HepG2 (cell line): ENCODE measurements around the gene METRN. TPM values are rescaled to one million over a fixed set of nuclear protein-coding genes. Genes with fewer than 3 reads are reported as not detected.

ENCODE experiments used
- BRCA1 ChIP-seq: sonication (generic); formaldehyde crosslinking; IDR thresholded peaks from 2 replicates; pipeline ENCODE4 v1.4.0; 2020; ENCODE audit warnings: missing genetic modification reagents
- KDM5A ChIP-seq: fragments of 200-600 bp; sonication (generic); IDR thresholded peaks from 2 replicates; pipeline ENCODE4 v1.7.0; 2018; ENCODE audit warnings: antibody characterized with exemption, mild to moderate bottlenecking, low read length, borderline replicate concordance
- MED1 ChIP-seq: sonication (generic); formaldehyde crosslinking; IDR thresholded peaks from 2 replicates; pipeline ENCODE4 v1.4.0; 2020; ENCODE audit warnings: missing genetic modification reagents
- MED8 ChIP-seq: sonication (generic); formaldehyde crosslinking; IDR thresholded peaks from 2 replicates; pipeline ENCODE4 v1.8.1; 2023; ENCODE audit warnings: mild to moderate bottlenecking, missing genetic modification reagents; ENCODE audit not compliant: insufficient replicate concordance
- RBAK ChIP-seq: sonication (generic); formaldehyde crosslinking; IDR thresholded peaks from 2 replicates; pipeline ENCODE4 v1.5.1; 2020; ENCODE audit warnings: mild to moderate bottlenecking, missing genetic modification reagents
- SYNCRIP ChIP-seq: fragments of 200-400 bp; formaldehyde crosslinking; IDR thresholded peaks from 2 replicates; pipeline ENCODE4 v1.6.1; 2018; ENCODE audit warnings: mild to moderate bottlenecking, low read depth, low read length; ENCODE audit not compliant: insufficient read depth
- ZBTB26 ChIP-seq: IDR thresholded peaks from 2 replicates; pipeline ENCODE4 v1.6.1; 2016; ENCODE audit warnings: missing compliant biosample characterization, missing genetic modification reagents, borderline replicate concordance
- ZNF24 ChIP-seq: fragments of 450-650 bp; IDR thresholded peaks from 2 replicates; pipeline ENCODE4 v1.6.1; 2017; ENCODE audit warnings: antibody characterized with exemption, mild to moderate bottlenecking
- ZNF33A ChIP-seq: sonication (generic); formaldehyde crosslinking; IDR thresholded peaks from 2 replicates; pipeline ENCODE4 v1.5.1; 2020; ENCODE audit warnings: missing genetic modification reagents, mild to moderate bottlenecking, moderate library complexity, borderline replicate concordance
- ZNF446 ChIP-seq: sonication (generic); formaldehyde crosslinking; IDR thresholded peaks from 2 replicates; pipeline ENCODE4 v1.5.0; 2020; ENCODE audit warnings: mild to moderate bottlenecking, missing genetic modification reagents
- ZNF552 ChIP-seq: sonication (generic); formaldehyde crosslinking; IDR thresholded peaks from 2 replicates; pipeline ENCODE4 v1.9.0; 2022; ENCODE audit warnings: missing genetic modification reagents, mild to moderate bottlenecking, borderline replicate concordance
- ZNF747 ChIP-seq: sonication (generic); formaldehyde crosslinking; IDR thresholded peaks from 2 replicates; pipeline ENCODE4 v1.8.1; 2023; ENCODE audit warnings: missing genetic modification reagents, mild to moderate bottlenecking, borderline replicate concordance
- ZNF749 ChIP-seq: sonication (generic); formaldehyde crosslinking; IDR thresholded peaks from 2 replicates; pipeline ENCODE4 v1.8.0; 2022; ENCODE audit warnings: mild to moderate bottlenecking, missing genetic modification reagents, moderate library complexity, borderline replicate concordance
- ZNF768 ChIP-seq: sonication (generic); formaldehyde crosslinking; IDR thresholded peaks from 2 replicates; pipeline ENCODE4 v1.4.0; 2020; ENCODE audit warnings: missing genetic modification reagents
- polyA plus RNA-seq, 8 experiments: library from polyadenylated mRNA; depleted of rRNA in 3 of 8; stranded (reverse) in 7 of 8; unstranded in 1 of 8; fragments of >200 nt; fragmentation: Illumina TruSeq in 4 of 8; extraction: Trizol in 4 of 8; gene quantifications; 2 replicates each; pipeline versions ENCODE4 v1.2.1 to v1.2.3, GENCODE V29; 2011 to 2016; ENCODE audit warnings: low read depth in 4 of 8, missing spikeins in 1 of 8, mixed read lengths in 1 of 8; ENCODE audit not compliant: insufficient read depth in 1 of 8
- total RNA-seq, 5 experiments: library from RNA; depleted of rRNA; stranded (reverse); fragments of >200 nt; fragmentation: Illumina TruSeq; extraction: Trizol; gene quantifications; 2 replicates each; pipeline ENCODE4 v1.2.3, GENCODE V29; 2016; ENCODE audit warnings: low read depth in 1 of 5
- TF ChIP-seq, protein P1 (sequence below): sonication (generic); formaldehyde crosslinking; IDR thresholded peaks from 2 replicates; pipeline ENCODE4 v1.9.0; 2021; ENCODE audit warnings: missing genetic modification reagents, borderline replicate concordance
- TF ChIP-seq, protein P2 (sequence below), 2 experiments: IDR thresholded peaks; 2 replicates each; pipeline ENCODE4 v1.6.1; 2011 to 2012; ENCODE audit warnings: low read length in 2 of 2, borderline replicate concordance in 1 of 2, low read depth in 1 of 2, mild to moderate bottlenecking in 1 of 2, moderate library complexity in 1 of 2
- TF ChIP-seq, protein P3 (sequence below): sonication (generic); formaldehyde crosslinking; IDR thresholded peaks from 2 replicates; pipeline ENCODE4 v1.8.1; 2023; ENCODE audit warnings: mild to moderate bottlenecking, missing genetic modification reagents

Gene METRN
- total and polyA plus RNA-seq, 2 of the 13 experiments (the other 11 are each of a cell fraction or from before 2014, with no cell fraction given): 25.5 to 46.1 TPM

GRCh38 chr16:679814-680624 lies 34.9 kb upstream of the METRN start, which contains the start of gene STUB1 (continued):
- TF ChIP-seq, protein P1, sequence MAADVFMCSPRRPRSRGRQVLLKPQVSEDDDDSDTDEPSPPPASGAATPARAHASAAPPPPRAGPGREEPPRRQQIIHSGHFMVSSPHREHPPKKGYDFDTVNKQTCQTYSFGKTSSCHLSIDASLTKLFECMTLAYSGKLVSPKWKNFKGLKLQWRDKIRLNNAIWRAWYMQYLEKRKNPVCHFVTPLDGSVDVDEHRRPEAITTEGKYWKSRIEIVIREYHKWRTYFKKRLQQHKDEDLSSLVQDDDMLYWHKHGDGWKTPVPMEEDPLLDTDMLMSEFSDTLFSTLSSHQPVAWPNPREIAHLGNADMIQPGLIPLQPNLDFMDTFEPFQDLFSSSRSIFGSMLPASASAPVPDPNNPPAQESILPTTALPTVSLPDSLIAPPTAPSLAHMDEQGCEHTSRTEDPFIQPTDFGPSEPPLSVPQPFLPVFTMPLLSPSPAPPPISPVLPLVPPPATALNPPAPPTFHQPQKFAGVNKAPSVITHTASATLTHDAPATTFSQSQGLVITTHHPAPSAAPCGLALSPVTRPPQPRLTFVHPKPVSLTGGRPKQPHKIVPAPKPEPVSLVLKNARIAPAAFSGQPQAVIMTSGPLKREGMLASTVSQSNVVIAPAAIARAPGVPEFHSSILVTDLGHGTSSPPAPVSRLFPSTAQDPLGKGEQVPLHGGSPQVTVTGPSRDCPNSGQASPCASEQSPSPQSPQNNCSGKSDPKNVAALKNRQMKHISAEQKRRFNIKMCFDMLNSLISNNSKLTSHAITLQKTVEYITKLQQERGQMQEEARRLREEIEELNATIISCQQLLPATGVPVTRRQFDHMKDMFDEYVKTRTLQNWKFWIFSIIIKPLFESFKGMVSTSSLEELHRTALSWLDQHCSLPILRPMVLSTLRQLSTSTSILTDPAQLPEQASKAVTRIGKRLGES (CRISPR knock-in tag): 0 out of 2 replicates have a peak, but pooled peaks have one; percentile 34
- TF ChIP-seq ZNF747 (CRISPR knock-in tag) (no peak), RBAK (no peak), ZNF552 (CRISPR knock-in tag) (no peak), MED1 (peak; percentile 16; the same call in 1 of the 2 replicates), ZNF24 (no peak), BRCA1 (CRISPR knock-in tag) (no peak), ZBTB26 (peak; percentile 17; the same call in 1 of the 2 replicates), ZNF749 (CRISPR knock-in tag) (peak; percentile 63; the same call in 1 of the 2 replicates), ZNF33A (CRISPR knock-in tag) (no peak), ZNF446 (CRISPR knock-in tag) (peak; percentile 19; the same call in 1 of the 2 replicates), KDM5A (peak; percentile 11; the same call in 1 of the 2 replicates), ZNF768 (peak; percentile 63; the same call in 1 of the 2 replicates), SYNCRIP (no peak), MED8 (no peak)
- TF ChIP-seq, protein P2, sequence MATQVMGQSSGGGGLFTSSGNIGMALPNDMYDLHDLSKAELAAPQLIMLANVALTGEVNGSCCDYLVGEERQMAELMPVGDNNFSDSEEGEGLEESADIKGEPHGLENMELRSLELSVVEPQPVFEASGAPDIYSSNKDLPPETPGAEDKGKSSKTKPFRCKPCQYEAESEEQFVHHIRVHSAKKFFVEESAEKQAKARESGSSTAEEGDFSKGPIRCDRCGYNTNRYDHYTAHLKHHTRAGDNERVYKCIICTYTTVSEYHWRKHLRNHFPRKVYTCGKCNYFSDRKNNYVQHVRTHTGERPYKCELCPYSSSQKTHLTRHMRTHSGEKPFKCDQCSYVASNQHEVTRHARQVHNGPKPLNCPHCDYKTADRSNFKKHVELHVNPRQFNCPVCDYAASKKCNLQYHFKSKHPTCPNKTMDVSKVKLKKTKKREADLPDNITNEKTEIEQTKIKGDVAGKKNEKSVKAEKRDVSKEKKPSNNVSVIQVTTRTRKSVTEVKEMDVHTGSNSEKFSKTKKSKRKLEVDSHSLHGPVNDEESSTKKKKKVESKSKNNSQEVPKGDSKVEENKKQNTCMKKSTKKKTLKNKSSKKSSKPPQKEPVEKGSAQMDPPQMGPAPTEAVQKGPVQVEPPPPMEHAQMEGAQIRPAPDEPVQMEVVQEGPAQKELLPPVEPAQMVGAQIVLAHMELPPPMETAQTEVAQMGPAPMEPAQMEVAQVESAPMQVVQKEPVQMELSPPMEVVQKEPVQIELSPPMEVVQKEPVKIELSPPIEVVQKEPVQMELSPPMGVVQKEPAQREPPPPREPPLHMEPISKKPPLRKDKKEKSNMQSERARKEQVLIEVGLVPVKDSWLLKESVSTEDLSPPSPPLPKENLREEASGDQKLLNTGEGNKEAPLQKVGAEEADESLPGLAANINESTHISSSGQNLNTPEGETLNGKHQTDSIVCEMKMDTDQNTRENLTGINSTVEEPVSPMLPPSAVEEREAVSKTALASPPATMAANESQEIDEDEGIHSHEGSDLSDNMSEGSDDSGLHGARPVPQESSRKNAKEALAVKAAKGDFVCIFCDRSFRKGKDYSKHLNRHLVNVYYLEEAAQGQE (IDR thresholded peaks at IDR 0.05; ENCODE audit: borderline replicate concordance in 1 of 2, low read depth in 1 of 2, low read length in 2 of 2): no peak
- TF ChIP-seq, protein P3, sequence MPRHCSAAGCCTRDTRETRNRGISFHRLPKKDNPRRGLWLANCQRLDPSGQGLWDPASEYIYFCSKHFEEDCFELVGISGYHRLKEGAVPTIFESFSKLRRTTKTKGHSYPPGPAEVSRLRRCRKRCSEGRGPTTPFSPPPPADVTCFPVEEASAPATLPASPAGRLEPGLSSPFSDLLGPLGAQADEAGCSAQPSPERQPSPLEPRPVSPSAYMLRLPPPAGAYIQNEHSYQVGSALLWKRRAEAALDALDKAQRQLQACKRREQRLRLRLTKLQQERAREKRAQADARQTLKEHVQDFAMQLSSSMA: no peak
